ENCODE measurements around the gene MMP15. TPM values are rescaled to one million over a fixed set of nuclear protein-coding genes. Genes with fewer than 3 reads are reported as not detected.

The MMP15 gene
- total RNA-seq, 1 experiment from 2014 or later = 4.5 TPM

GRCh38 chr16:58022601-58023371 lies 2.8 kb upstream of the MMP15 start:
- CTCF ChIA-PET = interaction anchor here (0.6 to 2.4 kb wide), 3 partner anchors 99 to 465 kb away, joined by 3 to 12 read pairs (median 4); no protein-coding TSS in a partner anchor
- Histone ChIP-seq H3K27ac (ENCODE audit: low read depth, low read length, poor library complexity, severe bottlenecking) (no peak overlapping the region), H3K9me3 (ENCODE audit: low read depth, low read length, poor library complexity, severe bottlenecking) (no peaks in the 10 kb centered on the region), H3K4me1 (ENCODE audit: insufficient read depth, low read length, poor library complexity, severe bottlenecking) (peaks cover 27% of the 10 kb centered on the region), H3K27me3 (replicated peaks; ENCODE audit: insufficient read depth, low read depth, low read length, poor library complexity) (no peaks in the 10 kb centered on the region), H3K4me3 (ENCODE audit: low read depth, low read length, poor library complexity, severe bottlenecking) (no peak overlapping the region), H3K36me3 (ENCODE audit: insufficient read depth, low read length, poor library complexity, severe bottlenecking) (no peaks in the 10 kb centered on the region)
- POLR2A ChIA-PET (ENCODE audit: low non-redundant PET) = no interaction called here
- DNase-seq (ENCODE audit: low spot score) = peak; percentile 86
- no TSS peak for BruUV-seq (replicated peaks)
- no peak for TF ChIP-seq CTCF (conservative IDR thresholded peaks at IDR 0.05; ENCODE audit: low read depth, low read length)
- no peak for TF ChIP-seq EZH2 (IDR thresholded peaks at IDR 0.05; ENCODE audit: borderline replicate concordance, low read depth, low read length, poor library complexity, severe bottlenecking)
- intact Hi-C loops (cut with micrococcal nuclease; ENCODE audit: unreplicated experiment) = loop anchor here (5.0 kb wide), 1 partner anchor 465 kb away; no protein-coding TSS in a partner anchor

DNA sequence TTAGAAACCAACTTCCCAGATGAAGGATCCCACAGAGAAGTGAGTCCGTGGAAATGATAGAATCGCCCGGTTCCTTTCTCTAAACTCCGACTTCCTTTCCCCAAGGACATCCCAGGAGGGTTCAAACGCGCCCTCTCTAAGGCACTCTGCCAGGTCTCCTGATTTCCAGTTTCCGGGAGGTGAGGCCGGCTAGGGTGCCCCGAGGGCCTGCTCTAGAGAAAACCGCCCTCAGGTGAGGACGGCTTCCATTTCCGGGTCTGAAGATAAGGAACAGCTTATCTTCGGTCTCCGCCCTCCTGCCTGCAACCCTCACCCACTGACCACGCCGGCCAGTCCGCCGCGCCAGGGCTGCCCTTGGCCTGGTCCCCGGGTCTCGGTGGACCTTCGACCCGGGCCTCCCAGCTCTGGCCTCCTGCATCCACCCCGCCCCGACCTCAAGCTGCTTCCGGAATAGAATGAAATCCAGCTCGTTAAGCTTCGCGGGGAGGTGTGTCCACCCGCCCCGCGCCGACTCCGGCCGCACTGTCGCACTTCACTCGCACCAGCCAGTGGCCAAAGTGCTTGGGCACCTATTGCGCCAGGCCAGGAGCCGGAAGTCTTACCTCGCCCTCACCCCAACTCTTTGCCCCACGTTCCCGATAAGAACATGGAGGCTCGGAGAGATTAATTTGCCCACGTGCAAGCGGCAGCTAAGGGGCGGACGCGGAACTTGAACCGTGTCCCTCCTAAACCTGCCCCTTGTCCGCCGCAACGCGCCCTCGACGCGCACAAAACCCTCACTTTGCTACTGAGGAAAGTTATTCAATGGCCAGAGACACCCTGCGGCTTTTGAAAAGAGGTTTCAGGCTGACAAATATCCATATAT lies 836 bp upstream of the MMP15 start:
- ChIA-PET POLR2A (ENCODE audit: low non-redundant PET) (interaction anchor here (0.6 kb wide), 1 partner anchor 273 kb away, joined by 4 read pairs; no protein-coding TSS in a partner anchor), CTCF (interaction anchor here (2.4 kb wide), 1 partner anchor 97 kb away, joined by 12 read pairs; no protein-coding TSS in a partner anchor)
- Histone ChIP-seq H3K4me3 (ENCODE audit: low read depth, low read length, poor library complexity, severe bottlenecking) (peak overlapping the region; percentile 70), H3K36me3 (ENCODE audit: insufficient read depth, low read length, poor library complexity, severe bottlenecking) (no peaks in the 10 kb centered on the region), H3K4me1 (ENCODE audit: insufficient read depth, low read length, poor library complexity, severe bottlenecking) (peaks cover 27% of the 10 kb centered on the region), H3K27me3 (replicated peaks; ENCODE audit: insufficient read depth, low read depth, low read length, poor library complexity) (no peaks in the 10 kb centered on the region), H3K27ac (ENCODE audit: low read depth, low read length, poor library complexity, severe bottlenecking) (no peak overlapping the region), H3K9me3 (ENCODE audit: low read depth, low read length, poor library complexity, severe bottlenecking) (no peaks in the 10 kb centered on the region)
- DNase-seq (ENCODE audit: low spot score) = no peak
- no TSS peak for BruUV-seq (replicated peaks)
- TF ChIP-seq EZH2 (IDR thresholded peaks at IDR 0.05; ENCODE audit: borderline replicate concordance, low read depth, low read length, poor library complexity, severe bottlenecking) (no peak), CTCF (conservative IDR thresholded peaks at IDR 0.05; ENCODE audit: low read depth, low read length) (no peak)
- intact Hi-C loops (cut with micrococcal nuclease; ENCODE audit: unreplicated experiment) = loop anchor here (5.0 kb wide), 1 partner anchor 463 kb away; no protein-coding TSS in a partner anchor

DNA sequence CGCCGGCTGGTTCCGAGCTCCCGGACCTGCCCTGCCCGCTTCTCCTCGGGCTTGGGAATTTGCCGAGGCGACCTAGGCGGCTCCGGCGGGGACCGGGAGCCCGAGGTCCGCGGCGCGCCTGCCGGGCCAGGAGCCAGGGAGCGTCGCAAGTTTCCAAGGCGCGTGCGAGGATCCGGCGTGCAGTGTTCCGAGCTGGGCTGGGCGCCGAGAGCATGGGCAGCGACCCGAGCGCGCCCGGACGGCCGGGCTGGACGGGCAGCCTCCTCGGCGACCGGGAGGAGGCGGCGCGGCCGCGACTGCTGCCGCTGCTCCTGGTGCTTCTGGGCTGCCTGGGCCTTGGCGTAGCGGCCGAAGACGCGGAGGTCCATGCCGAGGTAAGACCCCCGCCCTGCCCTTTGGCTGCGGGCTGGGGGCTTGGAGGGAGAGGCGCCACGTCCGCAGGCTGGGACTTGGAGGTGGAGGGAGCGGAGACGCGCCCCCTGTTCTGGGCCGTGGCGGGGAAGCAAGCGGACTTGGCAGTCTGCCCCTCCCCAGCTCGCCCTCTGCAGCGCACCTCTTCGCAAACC lies 668 bp downstream of the MMP15 start:
- Histone ChIP-seq H3K36me3 (ENCODE audit: insufficient read depth, low read length, poor library complexity, severe bottlenecking) (no peaks in the 10 kb centered on the region), H3K27me3 (replicated peaks; ENCODE audit: insufficient read depth, low read depth, low read length, poor library complexity) (no peaks in the 10 kb centered on the region), H3K9me3 (ENCODE audit: low read depth, low read length, poor library complexity, severe bottlenecking) (no peaks in the 10 kb centered on the region), H3K4me1 (ENCODE audit: insufficient read depth, low read length, poor library complexity, severe bottlenecking) (peaks cover 27% of the 10 kb centered on the region), H3K27ac (ENCODE audit: low read depth, low read length, poor library complexity, severe bottlenecking) (no peak overlapping the region), H3K4me3 (ENCODE audit: low read depth, low read length, poor library complexity, severe bottlenecking) (peak overlapping the region; percentile 70)
- intact Hi-C loops (cut with micrococcal nuclease; ENCODE audit: unreplicated experiment) = no loop called here
- no peak for TF ChIP-seq EZH2 (IDR thresholded peaks at IDR 0.05; ENCODE audit: borderline replicate concordance, low read depth, low read length, poor library complexity, severe bottlenecking)
- BruUV-seq (replicated peaks) = no TSS peak
- DNase-seq (ENCODE audit: low spot score) = peak; percentile 47
- CTCF ChIA-PET = interaction anchor here (0.5 to 1.2 kb wide), 2 partner anchors 93 to 273 kb away, joined by 3 read pairs; no protein-coding TSS in a partner anchor
- POLR2A ChIA-PET (ENCODE audit: low non-redundant PET) = interaction anchor here (0.6 kb wide), 1 partner anchor 111 kb away, joined by 3 read pairs; no protein-coding TSS in a partner anchor
